HG03378 (cell line): ENCODE results near the gene TAS1R1.

Experiments used
- ATAC-seq: cut with Tn5 transposase; IDR thresholded peaks from one replicate; pipeline ENCODE4 v1.9.1; 2021; ENCODE audit warnings: mild to moderate bottlenecking, moderate library complexity; ENCODE audit not compliant: unreplicated experiment

The TAS1R1 gene

GRCh38 chr1:6627841-6628545, 72.9 kb downstream of the TAS1R1 start:
- no peak for ATAC-seq

GRCh38 chr1:6628971-6629479, 73.9 kb downstream of the TAS1R1 start:
- ATAC-seq, result no peak
